Pulmonary artery endothelial cell (primary cell): Measurements from ENCODE around the gene DECR2. TPM values are rescaled to one million over a fixed set of nuclear protein-coding genes. Genes with fewer than 3 reads are reported as not detected.
A peak's percentile ranks its signal among the peaks of the same experiment; 100 is the strongest.
"Not testable (repeated sequence)": the region's sequence is repeated elsewhere in the genome, so short reads cannot be mapped to it uniquely, and the experiment has no call there.

Experiments used
- DNase-seq: peaks from one replicate; pipeline ENCODE4 v3.0.0-alpha.2; 2011; ENCODE audit warnings: low read depth, low spot score
- total RNA-seq: library from RNA; depleted of rRNA; stranded (reverse); fragments of >200 nt; gene quantifications from 2 replicates; pipeline ENCODE4 v1.2.3, GENCODE V29; 2014

Gene DECR2
- total RNA-seq, 1 donor from 2014 or later: 19.4 TPM

DNA sequence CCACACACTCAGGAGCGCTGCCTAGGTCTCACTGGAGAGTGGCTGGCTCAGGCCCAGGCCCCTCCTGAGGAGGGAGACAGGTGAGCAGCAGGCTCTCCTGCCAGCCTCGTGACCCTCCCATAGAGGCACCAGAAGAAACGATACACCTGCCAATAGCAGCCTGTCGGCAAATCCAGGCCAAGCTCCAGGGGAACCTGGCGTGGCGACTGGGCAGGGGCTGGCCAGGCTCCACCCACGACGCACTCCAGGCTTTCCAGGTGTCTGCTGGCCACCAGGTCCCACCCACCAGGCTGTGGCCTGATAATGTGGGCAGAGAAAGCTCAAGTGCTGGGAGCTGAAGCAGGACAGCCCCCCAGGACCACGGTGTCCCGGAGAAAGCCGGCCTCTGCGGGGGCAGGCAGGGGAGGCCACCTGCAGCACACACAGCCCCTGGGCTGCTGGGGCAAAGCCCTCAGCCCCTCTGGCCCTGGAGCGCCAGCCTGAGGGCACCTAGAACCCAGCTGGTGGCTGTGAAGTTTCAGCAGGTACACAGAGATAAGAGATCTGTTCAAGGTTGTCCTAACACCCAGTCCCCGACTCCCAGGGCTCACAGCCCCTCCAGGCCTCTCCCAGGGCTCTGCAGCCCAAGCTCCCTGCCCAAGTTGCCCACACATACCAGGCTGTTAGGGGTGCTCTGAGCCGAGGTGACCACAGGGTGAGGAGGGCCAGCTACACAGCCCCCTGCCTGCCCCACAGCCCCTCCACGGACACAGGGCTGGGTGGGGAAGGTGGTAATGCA, 22.3 kb upstream of the DECR2 start:
- DNase-seq: no peak

DNA sequence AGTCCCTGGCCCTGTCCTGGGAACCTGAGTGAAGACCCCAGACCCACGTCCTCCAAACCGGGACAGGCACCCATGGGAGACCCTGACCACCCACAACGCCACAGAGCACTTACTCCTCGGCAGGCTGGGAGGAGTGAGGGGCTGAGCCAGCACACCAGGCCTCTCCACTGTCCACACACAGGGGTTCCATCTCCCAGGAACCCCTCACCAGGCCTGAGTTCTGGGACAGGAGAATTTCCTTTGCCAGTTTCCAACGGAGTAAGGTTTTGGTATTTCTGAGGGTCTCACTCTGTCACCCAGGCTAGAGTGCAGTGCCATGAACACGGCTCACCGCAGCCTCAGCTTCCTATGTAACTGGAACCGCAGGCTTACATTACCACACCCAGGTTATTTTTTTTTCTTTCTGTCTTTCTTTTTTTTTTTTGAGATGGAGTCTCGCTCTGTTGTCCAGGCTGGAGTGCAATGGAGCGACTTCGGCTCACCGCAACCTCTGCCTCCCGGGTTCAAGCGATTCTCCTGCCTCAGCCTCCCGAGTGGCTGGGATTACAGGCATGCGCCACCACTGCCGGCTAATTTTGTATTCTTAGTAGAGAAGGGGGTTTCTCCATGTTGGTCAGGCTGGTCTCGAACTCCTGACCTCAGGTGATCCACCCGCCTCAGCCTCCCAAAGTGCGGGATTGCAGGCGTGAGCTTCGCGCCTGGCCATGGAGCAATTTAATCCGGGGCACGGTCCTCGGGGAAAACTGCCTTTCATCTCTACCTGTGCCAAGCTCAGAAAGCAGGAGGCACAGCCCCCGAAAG, 21.5 kb upstream of the DECR2 start:
- DNase-seq: no peak

DNA sequence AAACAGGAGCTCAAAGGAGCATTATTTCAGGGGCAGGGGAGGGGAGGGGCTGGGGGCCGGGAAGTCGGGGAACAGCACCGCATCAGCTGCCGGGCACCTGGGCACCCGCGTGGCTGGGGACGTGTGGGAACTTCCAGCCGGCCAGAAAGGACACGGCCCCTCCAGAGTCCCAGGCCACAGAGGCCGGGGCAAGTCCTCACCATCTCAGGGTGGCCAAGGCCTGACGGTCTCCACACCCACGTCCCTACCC, 21.0 kb upstream of the DECR2 start:
- DNase-seq: no peak

DNA sequence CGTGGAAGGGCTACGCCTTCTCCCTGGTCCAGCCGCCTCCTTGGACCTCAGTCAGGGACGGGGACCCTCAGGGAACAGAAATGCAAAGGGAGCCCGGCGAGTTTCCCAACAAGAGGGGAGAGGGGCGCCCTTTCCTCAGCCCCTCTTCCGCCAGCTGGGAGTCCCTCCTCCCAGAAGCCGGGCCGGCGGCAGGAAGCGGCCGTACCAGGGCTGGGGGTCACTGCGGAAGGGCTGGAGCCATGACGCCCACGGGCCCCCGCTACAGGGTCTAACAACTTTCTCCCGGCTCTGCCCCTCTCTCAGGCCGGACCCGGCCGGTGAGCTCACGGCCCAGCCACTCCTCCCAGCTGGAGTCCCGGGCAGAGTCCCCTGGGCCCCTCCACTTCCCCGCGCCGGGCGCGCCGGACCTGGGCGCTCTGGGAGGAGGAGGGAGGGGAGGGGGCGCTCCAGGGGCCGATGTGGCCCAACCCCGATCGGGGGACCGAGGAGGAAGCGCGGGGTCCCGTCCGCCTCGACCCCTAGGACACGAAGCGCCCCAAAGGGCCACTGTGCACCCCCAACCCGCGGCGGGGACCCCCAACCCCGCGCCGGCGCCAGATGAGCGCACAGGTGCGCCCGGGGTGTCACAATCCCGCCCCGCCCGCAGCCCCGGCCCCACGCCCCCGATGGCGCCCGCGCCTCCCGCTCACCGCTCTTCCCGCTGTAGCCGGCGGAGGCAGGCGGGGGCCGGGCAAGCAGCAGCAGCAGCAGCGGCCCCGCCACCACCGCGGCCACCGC, 20.5 kb upstream of the DECR2 start:
- DNase-seq: no peak

DNA sequence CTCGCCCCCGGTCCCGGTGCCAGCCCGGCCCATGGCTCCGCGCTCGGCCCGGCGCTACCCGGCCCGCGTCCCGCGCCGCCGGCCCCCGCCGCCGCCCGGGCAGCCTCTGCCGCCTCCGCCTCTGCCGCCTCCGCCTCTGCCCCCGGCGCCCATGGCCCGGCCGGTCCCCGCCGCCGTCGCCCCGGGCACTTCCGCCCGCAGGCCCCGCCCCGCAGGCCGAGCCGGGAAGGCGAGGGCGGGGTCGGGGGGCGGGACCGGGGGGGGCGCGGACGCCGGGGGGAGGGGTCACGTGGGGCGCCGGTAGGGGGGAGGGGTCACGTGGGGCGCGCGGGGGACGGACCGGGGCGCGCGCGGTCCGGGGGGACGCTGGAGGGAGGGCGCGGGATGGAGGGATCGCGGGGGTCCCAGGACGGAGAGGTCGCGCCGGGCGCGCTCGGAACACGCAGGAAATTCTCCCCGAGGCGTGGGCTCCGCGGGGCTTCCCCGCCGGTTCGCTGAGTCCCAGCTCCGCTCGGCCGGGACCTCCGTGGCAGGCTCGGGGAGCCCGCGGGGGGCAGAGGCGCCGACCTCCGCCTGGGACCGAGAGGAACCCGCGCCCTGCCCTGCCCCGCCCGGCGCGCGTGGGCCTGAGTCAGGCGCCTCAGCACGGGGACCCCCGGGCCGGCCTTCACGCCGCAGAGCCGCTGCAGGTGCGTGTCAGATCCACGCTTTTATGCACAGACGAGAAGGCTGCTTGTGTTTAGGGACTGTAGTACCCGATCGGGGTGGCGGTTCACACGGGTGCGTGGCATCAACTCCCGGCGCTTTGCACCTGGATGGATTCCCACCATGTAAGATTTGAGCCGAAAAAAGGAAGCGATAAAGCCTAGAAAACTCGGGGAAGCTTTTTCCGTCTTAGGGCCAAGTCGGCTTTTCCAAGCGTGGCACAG, 19.6 kb upstream of the DECR2 start, which contains the start of gene PGAP6:
Gene PGAP6, minus strand, starts transcription at position 190 of the 929 bp plus-strand sequence. Its CDS starts 157 bp downstream, at position 33.
- DNase-seq: no peak

DNA sequence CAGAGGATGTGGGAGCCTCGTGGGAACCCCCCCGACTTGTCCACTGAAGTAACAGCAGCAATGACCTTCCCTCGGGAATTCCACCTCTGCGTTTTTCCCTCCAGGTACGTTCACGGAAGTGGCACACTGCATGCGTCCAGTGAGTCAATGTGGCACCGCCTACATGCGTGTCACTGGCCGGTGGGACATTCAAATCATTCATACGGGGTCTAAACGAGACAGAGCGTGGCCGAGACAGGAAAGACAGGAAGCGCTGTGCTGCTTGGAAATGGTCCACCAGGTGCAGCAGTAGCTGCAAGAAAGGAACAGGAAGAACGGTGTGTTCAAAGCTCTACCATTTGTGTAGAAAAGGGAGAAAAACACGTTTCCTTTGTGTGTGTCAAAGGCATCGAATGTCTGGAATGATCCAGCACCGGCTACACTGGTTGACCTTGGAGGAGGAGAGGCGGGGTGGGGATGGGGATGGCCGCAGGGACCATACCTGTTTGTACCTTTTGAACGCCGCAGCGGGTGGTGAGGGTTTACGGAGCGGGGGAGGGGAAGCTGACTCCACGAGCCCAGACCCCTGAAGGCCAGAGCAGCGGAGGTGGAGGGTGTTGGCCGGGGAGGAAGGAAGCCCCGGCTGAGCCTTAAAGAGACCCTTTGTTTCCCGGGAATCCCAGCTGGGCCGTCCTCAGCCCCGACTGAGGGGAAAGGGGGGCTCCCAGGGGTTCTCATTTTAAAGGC, 18.2 kb upstream of the DECR2 start:
- no peak for DNase-seq

DNA sequence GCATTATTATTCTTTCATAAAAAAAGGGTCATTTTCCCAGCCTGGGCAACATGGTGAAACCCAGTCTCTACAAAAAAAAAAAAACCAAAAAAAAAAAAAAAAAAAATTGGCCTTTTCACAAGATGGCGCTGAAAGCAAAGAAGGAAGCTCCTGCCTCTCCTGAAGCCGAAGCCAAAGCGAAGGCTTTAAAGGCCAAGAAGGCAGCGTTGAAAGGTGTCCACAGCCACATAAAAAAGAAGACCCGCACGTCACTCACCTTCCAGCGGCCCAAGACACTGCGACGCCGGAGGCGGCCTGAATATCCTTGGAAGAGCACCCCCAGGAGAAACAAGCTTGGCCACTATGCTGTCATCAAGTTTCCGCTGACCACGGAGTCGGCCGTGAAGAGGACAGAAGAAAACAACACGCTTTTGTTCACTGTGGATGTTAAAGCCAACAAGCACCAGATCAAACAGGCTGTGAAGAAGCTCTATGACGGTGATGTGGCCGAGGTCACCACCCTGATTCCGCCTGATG, 15.0 kb upstream of the DECR2 start:
- no peak for DNase-seq

DNA sequence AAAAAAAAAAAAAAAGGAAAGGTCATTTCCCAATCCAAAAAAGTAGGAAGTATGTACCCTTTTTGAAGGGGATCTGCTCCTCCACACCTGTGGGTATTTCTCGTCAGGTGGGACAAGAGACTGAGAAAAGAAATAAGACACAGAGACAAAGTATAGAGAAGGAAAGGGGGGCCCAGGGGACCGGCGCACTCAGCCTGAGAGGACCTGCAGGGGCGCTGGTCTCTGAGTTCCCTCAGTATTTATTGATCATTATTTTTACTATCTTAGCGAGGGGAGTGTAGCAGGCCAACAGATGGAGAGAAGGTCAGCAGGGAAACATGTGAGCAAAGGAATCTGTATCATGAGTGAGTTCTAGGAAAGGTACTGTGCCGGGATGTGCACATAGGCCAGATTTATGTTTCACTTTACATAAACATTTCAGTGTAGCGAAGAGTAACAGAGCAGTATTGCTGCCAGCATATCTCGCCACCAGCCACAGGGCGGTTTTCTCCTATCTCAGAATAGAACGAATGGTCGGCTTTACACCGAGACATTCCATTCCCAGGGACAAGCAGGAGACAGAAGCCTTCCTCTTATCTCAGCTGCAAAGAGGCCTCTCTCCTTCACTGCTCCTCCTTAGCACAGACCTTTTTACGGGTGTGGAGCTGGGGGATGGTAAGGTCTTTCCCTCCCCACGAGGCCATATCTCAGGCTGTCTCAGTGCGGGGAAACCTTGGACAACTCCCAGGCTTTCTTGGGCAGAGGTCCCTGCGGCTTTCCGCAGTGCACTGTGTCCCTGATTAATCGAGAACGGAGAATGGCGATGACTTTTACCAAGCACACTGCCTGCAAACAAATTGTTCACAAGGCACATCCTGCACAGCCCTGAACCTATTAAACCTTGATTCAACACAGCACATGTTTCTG, 13.7 kb upstream of the DECR2 start:
- DNase-seq: not testable (repeated sequence)

DNA sequence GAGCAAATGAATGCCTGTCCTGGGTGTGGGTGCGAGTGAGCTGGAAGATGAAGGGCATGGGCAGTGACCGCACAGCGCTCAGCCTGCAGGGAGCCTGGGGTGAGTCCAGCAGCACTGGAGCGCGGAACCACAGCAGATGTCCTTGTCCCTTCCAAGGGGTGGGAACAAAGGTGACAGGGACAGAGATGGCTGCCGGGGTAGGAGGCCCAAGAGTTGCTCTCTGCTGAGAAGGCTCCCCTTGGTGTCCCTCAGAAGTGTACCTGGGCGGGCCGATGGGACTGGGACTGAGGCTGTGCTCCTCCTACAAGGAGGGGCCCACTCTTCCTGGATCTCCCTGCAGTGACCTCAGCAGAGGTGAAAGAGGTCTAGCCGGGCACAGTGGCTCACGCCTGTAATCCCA, 12.3 kb upstream of the DECR2 start:
- no peak for DNase-seq

DNA sequence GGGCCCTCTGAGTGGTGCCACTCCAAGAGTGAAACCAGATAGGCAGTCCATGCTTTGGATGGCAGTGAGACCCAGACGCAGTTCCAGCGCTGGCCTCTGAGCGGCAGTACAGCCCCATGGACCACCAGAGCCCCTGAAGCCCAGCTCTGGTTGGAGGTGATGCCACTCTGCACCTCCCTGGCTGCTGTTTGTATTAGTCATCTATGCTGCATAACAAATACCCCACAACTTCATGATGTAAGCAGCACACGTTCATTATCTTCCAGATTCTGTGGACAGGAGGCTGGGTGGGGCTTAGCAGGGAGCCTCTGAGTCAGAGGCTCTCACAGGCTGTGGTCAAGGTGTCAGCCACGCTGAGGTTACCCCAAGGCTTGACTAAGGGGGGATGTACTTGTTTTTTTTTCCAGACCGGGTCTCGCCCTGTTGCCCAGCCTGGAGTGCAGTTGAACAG, 9.8 kb upstream of the DECR2 start:
- peak; percentile 22 for DNase-seq

DNA sequence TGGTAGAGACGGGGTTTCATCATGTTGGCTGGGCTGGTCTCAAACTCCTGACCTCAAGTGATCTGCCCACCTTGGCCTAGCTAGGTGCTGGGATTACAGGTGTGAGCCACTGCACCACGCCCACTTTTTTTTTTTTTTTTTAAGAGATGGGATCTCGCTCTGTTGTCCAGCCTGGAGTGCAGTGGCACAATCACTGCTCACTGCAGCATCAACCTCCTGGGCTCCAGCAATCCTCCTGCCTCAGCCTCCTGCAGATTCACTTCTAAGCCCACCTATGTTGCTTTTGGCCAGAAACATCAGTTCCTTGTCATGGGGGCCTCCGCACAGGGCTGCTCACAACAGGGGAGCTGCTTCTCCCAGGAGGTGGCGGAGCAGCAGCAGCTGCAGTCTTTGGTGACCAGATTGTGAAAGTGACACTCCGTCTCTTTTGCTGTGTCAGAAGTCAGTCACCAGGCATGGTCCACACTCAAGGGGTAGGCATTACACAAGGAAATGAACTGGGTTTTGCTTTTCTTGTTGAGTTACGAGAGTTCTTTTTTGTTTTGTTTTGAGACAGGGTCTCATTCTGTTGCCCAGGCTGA, 9.1 kb upstream of the DECR2 start:
- no peak for DNase-seq

DNA sequence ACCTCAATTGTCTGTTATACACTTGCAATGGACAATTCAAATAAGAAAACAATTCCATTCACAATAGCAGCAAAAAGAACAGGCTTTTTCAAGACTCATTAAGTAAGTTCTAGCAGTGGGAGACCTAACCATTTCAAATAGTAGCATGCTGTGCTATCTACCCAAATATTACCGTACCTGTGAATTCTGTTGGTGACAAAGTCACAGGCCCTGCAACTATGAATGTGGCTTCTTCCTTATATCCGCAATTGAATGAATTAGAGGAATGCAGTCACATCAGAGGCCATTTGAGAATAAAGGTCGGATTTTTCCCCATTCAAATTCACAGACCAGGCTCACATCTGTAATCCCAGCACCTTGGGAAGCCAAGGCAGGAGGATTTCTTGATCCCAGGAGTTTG, 5.5 kb upstream of the DECR2 start:
- DNase-seq: no peak

DNA sequence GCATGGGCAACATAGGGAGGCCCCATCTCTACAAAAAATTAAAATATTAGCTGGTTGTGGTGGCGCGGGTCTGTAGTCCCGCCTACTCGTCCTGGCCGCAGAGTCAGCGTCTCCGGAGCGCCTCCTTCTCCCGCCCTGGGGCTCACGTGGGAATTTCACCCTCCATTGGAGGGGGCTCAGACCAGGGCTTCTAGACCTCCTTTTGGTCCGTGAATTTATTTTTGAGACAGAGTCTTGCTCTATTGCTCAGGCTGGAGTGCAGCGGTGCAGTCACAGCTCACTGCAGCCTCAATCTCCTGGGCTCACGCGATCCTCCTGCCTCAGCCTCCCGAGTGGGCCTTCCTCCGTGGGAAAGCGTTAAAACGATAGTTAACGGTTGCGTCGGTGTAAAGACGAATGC, 5.1 kb upstream of the DECR2 start:
- no peak for DNase-seq

DNA sequence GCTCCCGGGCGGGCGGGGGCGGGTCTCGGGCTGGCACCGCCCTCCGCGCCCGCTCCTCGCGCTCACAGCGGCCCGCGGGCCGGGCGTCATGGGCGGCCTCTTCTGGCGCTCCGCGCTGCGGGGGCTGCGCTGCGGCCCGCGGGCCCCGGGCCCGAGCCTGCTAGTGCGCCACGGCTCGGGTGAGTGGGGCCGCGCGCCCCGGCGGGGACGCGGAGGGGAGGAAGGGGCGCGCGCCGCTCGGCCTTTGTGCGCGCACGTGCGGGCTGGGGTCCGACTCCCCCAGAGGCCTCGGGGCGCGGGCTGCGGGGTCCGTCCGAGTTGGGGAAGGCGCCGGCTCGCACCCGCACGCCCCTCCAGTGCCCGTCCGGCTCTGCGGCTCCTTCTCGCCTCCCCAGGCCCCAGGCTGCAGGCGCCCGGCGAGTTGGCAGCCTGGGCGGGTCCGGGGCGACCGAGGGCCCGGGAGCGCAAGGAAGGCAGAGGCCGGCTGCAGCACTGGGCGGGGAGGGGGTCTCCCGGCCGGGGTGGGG, 4.5 kb upstream of the DECR2 start, which contains the start of gene NME4:
Gene NME4, plus strand, starts transcription at position 65 of the 527 bp plus-strand sequence. Its CDS starts 24 bp downstream, at position 89.
- DNase-seq: no peak

DNA sequence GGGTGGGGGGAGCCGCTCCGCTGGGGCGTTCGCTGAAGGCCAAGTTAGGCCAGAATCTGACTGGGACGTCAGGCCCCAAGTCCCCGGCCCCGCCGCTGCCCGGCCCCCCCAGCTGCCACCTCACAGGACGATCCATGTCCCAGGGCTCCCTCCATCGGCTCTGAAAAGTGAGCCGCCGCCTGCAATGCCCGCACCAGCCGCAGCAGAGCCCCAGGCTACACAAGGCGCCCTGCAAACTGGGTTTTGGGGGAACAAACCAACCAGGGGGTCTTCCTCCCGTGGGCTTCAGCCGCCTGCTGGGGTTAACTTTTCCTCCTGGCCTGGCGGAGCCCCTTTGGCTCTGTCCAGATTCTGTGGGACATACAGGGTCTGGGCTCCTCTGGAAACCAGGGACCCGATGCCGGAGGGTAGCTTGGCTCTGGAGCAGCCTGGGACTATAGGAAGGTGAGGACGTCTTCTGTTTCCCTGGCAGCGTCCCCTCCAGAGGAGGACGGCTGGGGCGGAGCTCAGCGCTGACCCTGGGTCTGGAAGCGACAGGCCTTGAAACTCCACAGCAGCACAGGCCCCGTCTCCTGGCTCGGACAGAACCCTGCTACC, 3.9 kb upstream of the DECR2 start:
- DNase-seq: no peak

DNA sequence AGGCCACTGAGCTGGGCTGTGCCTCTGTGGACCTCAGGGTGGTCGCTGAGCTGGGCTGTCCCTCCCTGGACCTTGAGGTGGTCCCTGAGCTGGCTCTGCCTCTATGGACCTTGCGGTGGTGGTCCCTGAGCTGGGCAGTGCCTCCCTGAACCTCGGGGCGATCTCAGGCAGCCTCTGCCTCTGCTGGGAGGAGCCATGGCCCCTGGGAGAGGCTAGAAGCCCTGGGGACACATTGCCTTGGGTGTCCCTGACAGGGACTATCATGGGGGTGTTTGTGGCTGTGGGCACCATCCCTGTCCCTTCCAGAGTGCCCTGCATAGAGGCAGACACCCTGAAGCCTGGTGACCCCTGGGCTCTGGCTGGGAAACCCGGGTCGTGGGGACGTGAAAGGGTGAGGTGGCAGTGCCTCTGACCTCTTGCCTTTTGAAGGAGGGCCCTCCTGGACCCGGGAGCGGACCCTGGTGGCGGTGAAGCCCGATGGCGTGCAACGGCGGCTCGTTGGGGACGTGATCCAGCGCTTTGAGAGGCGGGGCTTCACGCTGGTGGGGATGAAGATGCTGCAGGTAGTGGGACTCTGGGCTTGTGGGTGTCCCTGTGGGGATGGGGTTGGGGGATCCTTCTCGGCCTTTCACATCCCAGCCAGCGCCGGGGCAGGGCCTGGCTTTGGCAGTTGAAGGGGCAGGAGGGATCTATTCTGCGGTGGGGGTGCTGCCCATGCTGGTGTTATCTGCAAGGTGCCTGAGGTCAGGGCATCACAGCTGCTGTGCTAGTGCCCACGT, 2.9 kb upstream of the DECR2 start:
- DNase-seq: no peak
